SU-DHL-6 (cell line): Measurements from ENCODE around the gene ZNF324.
"Not testable (repeated sequence)": the region's sequence is repeated elsewhere in the genome, so short reads cannot be mapped to it uniquely, and the experiment has no call there.

Experiments
- H2AFZ ChIP-seq: fragments of 200-600 bp; sonication (generic); 2 replicates; pipeline ENCODE4 v1.6.1; 2014; ENCODE audit warnings: low read depth, mild to moderate bottlenecking, moderate library complexity, mixed read lengths, antibody characterized with exemption, low read length; ENCODE audit not compliant: severe bottlenecking
- H3F3A ChIP-seq: fragments of 200-600 bp; shearing (Covaris generic); 2 replicates; pipeline ENCODE4 v1.6.0; 2016; ENCODE audit warnings: antibody characterized with exemption, mild to moderate bottlenecking; ENCODE audit not compliant: insufficient read depth
- H3K27ac ChIP-seq: fragments of 200-600 bp; sonication (generic); 2 replicates; pipeline ENCODE4 v1.5.1; 2016; ENCODE audit warnings: low read depth, mild to moderate bottlenecking, low read length, moderate library complexity, mixed read lengths
- H3K27me3 ChIP-seq: fragments of 200-600 bp; sonication (generic), shearing (Covaris generic); 2 replicates; pipeline ENCODE4 v1.6.0; 2014; ENCODE audit warnings: mild to moderate bottlenecking, low read length
- H3K36me3 ChIP-seq: fragments of 200-600 bp; sonication (generic); 2 replicates; pipeline ENCODE4 v1.6.1; 2014; ENCODE audit warnings: mild to moderate bottlenecking, low read length, mixed read lengths
- H3K4me2 ChIP-seq: fragments of 300-600, 200-600 bp; shearing (Covaris generic), sonication (generic); 2 replicates; pipeline ENCODE4 v1.6.0; 2014; ENCODE audit warnings: low read length, low read depth, mild to moderate bottlenecking; ENCODE audit not compliant: poor library complexity, severe bottlenecking
- H3K4me3 ChIP-seq: fragments of 200-600 bp; sonication (generic); 2 replicates; pipeline ENCODE4 v1.5.1; 2014; ENCODE audit warnings: antibody characterized with exemption, low read length, mild to moderate bottlenecking, mixed read lengths; ENCODE audit not compliant: insufficient read depth, poor library complexity, severe bottlenecking
- H3K79me2 ChIP-seq: fragments of 200-600 bp; sonication (generic); 2 replicates; pipeline ENCODE4 v1.6.1; 2014; ENCODE audit warnings: mild to moderate bottlenecking, low read length, moderate library complexity; ENCODE audit not compliant: insufficient read depth
- H3K9ac ChIP-seq: fragments of 200-600 bp; sonication (generic); 2 replicates; pipeline ENCODE4 v1.7.0; 2014; ENCODE audit warnings: mild to moderate bottlenecking, low read length
- H3K9me2 ChIP-seq: fragments of 200-600 bp; sonication (generic); replicated peaks from 2 replicates; pipeline ENCODE4 v1.6.1; 2014; ENCODE audit warnings: low read length; ENCODE audit not compliant: insufficient read depth
- H3K9me3 ChIP-seq: fragments of 200-600 bp; sonication (generic); 2 replicates; pipeline ENCODE4 v1.6.1; 2014; ENCODE audit warnings: low read length, mixed read lengths; ENCODE audit not compliant: insufficient read depth
- H4K20me1 ChIP-seq: fragments of 200-600 bp; sonication (generic); 2 replicates; pipeline ENCODE4 v1.6.1; 2014; ENCODE audit warnings: low read depth, mild to moderate bottlenecking, antibody characterized with exemption, low read length, moderate library complexity, mixed read lengths
- CTCF ChIP-seq: fragments of 200-600 bp; sonication (generic); IDR thresholded peaks from one replicate; pipeline ENCODE4 v1.5.1; 2017; ENCODE audit warnings: antibody characterized with exemption, mild to moderate bottlenecking, low read length, moderate library complexity; ENCODE audit not compliant: insufficient read depth, poor library complexity, severe bottlenecking
- EZH2phosphoT487 ChIP-seq: fragments of 200-600 bp; sonication (generic), shearing (Covaris generic); conservative IDR thresholded peaks from 2 replicates; pipeline ENCODE4 v1.6.1; 2018; ENCODE audit warnings: mild to moderate bottlenecking, antibody characterized with exemption, low read length, moderate library complexity, mixed read lengths

The ZNF324 gene

GRCh38 chr19:58466089-58466759 lies 656 bp upstream of the ZNF324 start:
- H3K9ac ChIP-seq, result peak overlapping the region; percentile 75

GRCh38 chr19:58468216-58468839 lies 1.4 kb downstream of the ZNF324 start:
- Histone ChIP-seq H3K27me3 (no peaks in the 10 kb centered on the region), H3K27ac (no peak overlapping the region), H3K36me3 (no peaks in the 10 kb centered on the region), H3K79me2 (peaks cover 7% of the 10 kb centered on the region), H2AFZ (no peak overlapping the region), H3K9me3 (no peaks in the 10 kb centered on the region), H3K4me2 (peak overlapping the region; percentile 79), H3K9ac (peak overlapping the region; percentile 75), H3K4me3 (peak overlapping the region; percentile 2), H3K9me2 (no peaks in the 10 kb centered on the region), H4K20me1 (no peaks in the 10 kb centered on the region), H3F3A (no peaks in the 10 kb centered on the region)
- no peak for TF ChIP-seq EZH2phosphoT487
- TF ChIP-seq CTCF, result no peak

More at GRCh38 chr19:58466089-58466759, 656 bp upstream of the ZNF324 start:
- Histone ChIP-seq H3K9me3 (no peaks in the 10 kb centered on the region), H3K36me3 (no peaks in the 10 kb centered on the region), H3K27ac (no peak overlapping the region), H3K4me3 (peak overlapping the region; percentile 55), H3K4me2 (peak overlapping the region; percentile 79), H3K27me3 (no peaks in the 10 kb centered on the region), H3F3A (no peaks in the 10 kb centered on the region), H2AFZ (peak overlapping the region; percentile 83), H3K9me2 (no peaks in the 10 kb centered on the region), H3K79me2 (peaks cover 7% of the 10 kb centered on the region), H4K20me1 (no peaks in the 10 kb centered on the region)
- no peak for TF ChIP-seq EZH2phosphoT487
- TF ChIP-seq CTCF, result no peak

GRCh38 chr19:58469241-58470013 lies 2.5 kb downstream of the ZNF324 start:
- H3K9me3 ChIP-seq, result no peaks in the 10 kb centered on the region
- H3K4me2 ChIP-seq, result no peak overlapping the region
- H3K27ac ChIP-seq, result no peak overlapping the region
- no peak overlapping the region for H3K9ac ChIP-seq
- no peaks in the 10 kb centered on the region for H3K36me3 ChIP-seq
- H4K20me1 ChIP-seq, result no peaks in the 10 kb centered on the region
- no peaks in the 10 kb centered on the region for H3K9me2 ChIP-seq
- TF ChIP-seq EZH2phosphoT487 (no peak), CTCF (no peak)
- no peaks in the 10 kb centered on the region for H3K27me3 ChIP-seq
- peaks cover 7% of the 10 kb centered on the region for H3K79me2 ChIP-seq
- H3K4me3 ChIP-seq, result no peak overlapping the region
- peaks cover under 1% of the 10 kb centered on the region; the same call in 1 of the 2 replicates for H3F3A ChIP-seq
- no peak overlapping the region for H2AFZ ChIP-seq

- not testable (repeated sequence) for H3K9me2 ChIP-seq, H2AFZ ChIP-seq, H3K27me3 ChIP-seq, H3K4me2 ChIP-seq, H3K4me3 ChIP-seq, H3K9ac ChIP-seq, H4K20me1 ChIP-seq, H3K79me2 ChIP-seq, H3K27ac ChIP-seq, H3F3A ChIP-seq, H3K36me3 ChIP-seq, H3K9me3 ChIP-seq
These were observed 4.1 kb downstream of the ZNF324 start for GRCh38 chr19:58470837-58471543.
